Astrocyte (in vitro differentiated cells and primary cell): ENCODE measurements around the gene ACSL4. TPM values are rescaled to one million over a fixed set of nuclear protein-coding genes. Genes with fewer than 3 reads are reported as not detected.

Experiments
- DNase-seq: peaks from one replicate; pipeline ENCODE4 v3.0.0-alpha.2; 2010; ENCODE audit warnings: low read depth
- FAIRE-seq: peaks from 2 replicates; lab custom pipeline; 2011; peaks lifted over from hg19 to GRCh38; lab: Jason Lieb, UNC
- H2AFZ ChIP-seq: 2 replicates; pipeline ENCODE4 v1.6.0; 2012; ENCODE audit warnings: low read depth, low read length, inconsistent platforms
- H3K27ac ChIP-seq: 2 replicates; pipeline ENCODE4 v1.5.1; 2011; ENCODE audit warnings: low read depth, low read length, inconsistent platforms
- H3K27me3 ChIP-seq: 2 replicates; pipeline ENCODE4 v1.6.0; 2011; ENCODE audit warnings: low read length, inconsistent platforms; ENCODE audit not compliant: insufficient read depth
- H3K36me3 ChIP-seq: 2 replicates; pipeline ENCODE4 v1.5.1; 2011; ENCODE audit warnings: low read length, inconsistent platforms; ENCODE audit not compliant: insufficient read depth
- H3K4me1 ChIP-seq: 2 replicates; pipeline ENCODE4 v1.5.1; 2011; ENCODE audit warnings: low read length, inconsistent platforms; ENCODE audit not compliant: insufficient read depth
- H3K4me2 ChIP-seq: 2 replicates; pipeline ENCODE4 v1.6.0; 2012; ENCODE audit warnings: low read length, inconsistent platforms
- H3K4me3 ChIP-seq: 2 replicates; pipeline ENCODE4 v1.5.1; 2011; ENCODE audit warnings: low read depth, mild to moderate bottlenecking, low read length, inconsistent platforms; ENCODE audit not compliant: insufficient read depth
- H3K79me2 ChIP-seq: 2 replicates; pipeline ENCODE4 v1.6.0; 2012; ENCODE audit warnings: mild to moderate bottlenecking, low read length, inconsistent platforms; ENCODE audit not compliant: insufficient read depth
- H3K9ac ChIP-seq: 2 replicates; pipeline ENCODE4 v1.6.0; 2012; ENCODE audit warnings: mild to moderate bottlenecking, low read length, inconsistent platforms
- H3K9me3 ChIP-seq: 2 replicates; pipeline ENCODE4 v1.5.1; 2012; ENCODE audit warnings: low read depth, mild to moderate bottlenecking, low read length, inconsistent platforms; ENCODE audit not compliant: insufficient read depth
- H4K20me1 ChIP-seq: 2 replicates; pipeline ENCODE4 v1.6.0; 2012; ENCODE audit warnings: low read length, inconsistent platforms; ENCODE audit not compliant: insufficient read depth
- H3K27ac Mint-ChIP-seq: one replicate; pipeline ENCODE4 v1.8.0; 2021; ENCODE audit warnings: mild to moderate bottlenecking, mixed read lengths; ENCODE audit not compliant: unreplicated experiment
- H3K27me3 Mint-ChIP-seq: one replicate; pipeline ENCODE4 v1.8.0; 2021; ENCODE audit warnings: low read depth, mixed read lengths; ENCODE audit not compliant: unreplicated experiment
- H3K36me3 Mint-ChIP-seq: one replicate; pipeline ENCODE4 v1.8.0; 2021; ENCODE audit warnings: low read depth, mixed read lengths; ENCODE audit not compliant: unreplicated experiment
- H3K4me1 Mint-ChIP-seq: one replicate; pipeline ENCODE4 v1.8.0; 2021; ENCODE audit warnings: low read depth, mixed read lengths; ENCODE audit not compliant: unreplicated experiment
- H3K4me3 Mint-ChIP-seq: one replicate; pipeline ENCODE4 v1.8.0; 2021; ENCODE audit warnings: mild to moderate bottlenecking, moderate library complexity, mixed read lengths; ENCODE audit not compliant: unreplicated experiment
- H3K9me3 Mint-ChIP-seq: one replicate; pipeline ENCODE4 v1.8.0; 2021; ENCODE audit warnings: mild to moderate bottlenecking, mixed read lengths; ENCODE audit not compliant: unreplicated experiment
- CTCF ChIP-seq: IDR thresholded peaks from 2 replicates; pipeline ENCODE4 v1.5.1; 2011; ENCODE audit warnings: low read depth, mild to moderate bottlenecking, inconsistent platforms, low read length, moderate library complexity; ENCODE audit not compliant: insufficient read depth
- EZH2 ChIP-seq: IDR thresholded peaks from 2 replicates; pipeline ENCODE4 v1.6.1; 2012; ENCODE audit warnings: mild to moderate bottlenecking, low read length, inconsistent platforms; ENCODE audit not compliant: insufficient read depth
- total RNA-seq: library from RNA; stranded (reverse); gene quantifications from 2 replicates; pipeline ENCODE4 v1.2.1, GENCODE V29; 2021

ACSL4 gene
- total RNA-seq, 1 donor from 2014 or later: 99.4 TPM

GRCh38 chrX:109635146-109635545 is 97.9 kb downstream of the ACSL4 start:
- no peaks in the 10 kb centered on the region for H3K27me3 Mint-ChIP-seq
- Histone ChIP-seq H3K27me3 (no peaks in the 10 kb centered on the region), H3K27ac (no peak overlapping the region), H4K20me1 (no peaks in the 10 kb centered on the region), H3K36me3 (no peaks in the 10 kb centered on the region), H3K9me3 (no peaks in the 10 kb centered on the region), H2AFZ (no peak overlapping the region), H3K4me1 (no peaks in the 10 kb centered on the region), H3K9ac (no peak overlapping the region), H3K4me2 (no peak overlapping the region), H3K4me3 (no peak overlapping the region), H3K79me2 (no peaks in the 10 kb centered on the region)
- H3K9me3 Mint-ChIP-seq: no peaks in the 10 kb centered on the region
- DNase-seq (no peak), FAIRE-seq (peak; percentile 34)
- no peaks in the 10 kb centered on the region for H3K4me1 Mint-ChIP-seq
- TF ChIP-seq CTCF (peak; percentile 57), EZH2 (no peak)
- no peak overlapping the region for H3K27ac Mint-ChIP-seq
- no peaks in the 10 kb centered on the region for H3K36me3 Mint-ChIP-seq
- no peak overlapping the region for H3K4me3 Mint-ChIP-seq

GRCh38 chrX:109632906-109633504 is 100.1 kb downstream of the ACSL4 start:
- no peaks in the 10 kb centered on the region for H3K79me2 ChIP-seq
- no peak overlapping the region for H3K27ac ChIP-seq
- no peaks in the 10 kb centered on the region for H4K20me1 ChIP-seq
- no peak for DNase-seq
- no peaks in the 10 kb centered on the region for H3K4me1 ChIP-seq
- Mint-ChIP-seq H3K27me3 (no peaks in the 10 kb centered on the region), H3K36me3 (no peaks in the 10 kb centered on the region), H3K27ac (no peak overlapping the region), H3K9me3 (no peaks in the 10 kb centered on the region), H3K4me3 (no peak overlapping the region), H3K4me1 (no peaks in the 10 kb centered on the region)
- H3K27me3 ChIP-seq: no peaks in the 10 kb centered on the region
- H3K9me3 ChIP-seq: no peaks in the 10 kb centered on the region
- no peak overlapping the region for H2AFZ ChIP-seq
- H3K4me3 ChIP-seq: no peak overlapping the region
- TF ChIP-seq CTCF (peak; percentile 23), EZH2 (no peak)
- no peak overlapping the region for H3K4me2 ChIP-seq
- H3K9ac ChIP-seq: no peak overlapping the region
- peak; percentile 34 for FAIRE-seq
- H3K36me3 ChIP-seq: no peaks in the 10 kb centered on the region

GRCh38 chrX:109629310-109629709 is 103.7 kb downstream of the ACSL4 start:
- H3K9me3 ChIP-seq: no peaks in the 10 kb centered on the region
- no peak overlapping the region for H3K4me2 ChIP-seq
- H3K9ac ChIP-seq: no peak overlapping the region
- no peaks in the 10 kb centered on the region for H3K79me2 ChIP-seq
- no peak overlapping the region for H3K4me3 ChIP-seq
- no peak for TF ChIP-seq CTCF
- no peak for TF ChIP-seq EZH2
- H3K4me1 ChIP-seq: no peaks in the 10 kb centered on the region
- Mint-ChIP-seq H3K27ac (no peak overlapping the region), H3K27me3 (no peaks in the 10 kb centered on the region), H3K36me3 (no peaks in the 10 kb centered on the region), H3K4me1 (no peaks in the 10 kb centered on the region), H3K4me3 (no peak overlapping the region), H3K9me3 (no peaks in the 10 kb centered on the region)
- H2AFZ ChIP-seq: no peak overlapping the region
- no peak overlapping the region for H3K27ac ChIP-seq
- no peaks in the 10 kb centered on the region for H3K36me3 ChIP-seq
- H3K27me3 ChIP-seq: no peaks in the 10 kb centered on the region
- no peak for DNase-seq
- no peaks in the 10 kb centered on the region for H4K20me1 ChIP-seq
- peak; percentile 39 for FAIRE-seq
